Astrocyte (in vitro differentiated cells and primary cell): ENCODE results near the gene BMPR1B.

Experiments
- CTCF ChIP-seq: IDR thresholded peaks from 2 replicates; pipeline ENCODE4 v1.5.1; 2011; ENCODE audit warnings: low read depth, mild to moderate bottlenecking, inconsistent platforms, low read length, moderate library complexity; ENCODE audit not compliant: insufficient read depth
- EZH2 ChIP-seq: IDR thresholded peaks from 2 replicates; pipeline ENCODE4 v1.6.1; 2012; ENCODE audit warnings: mild to moderate bottlenecking, low read length, inconsistent platforms; ENCODE audit not compliant: insufficient read depth

- TF ChIP-seq CTCF, result no peak
- TF ChIP-seq EZH2, result no peak
Measured at GRCh38 chr4:95158626-95159025, 400.9 kb downstream of the BMPR1B start.
